Testis (tissue), 3 donors: ENCODE results near the gene CHN2. TPM values are rescaled to one million over a fixed set of nuclear protein-coding genes. Genes with fewer than 3 reads are reported as not detected.

ENCODE experiments used
- DNase-seq: peaks from one replicate; pipeline ENCODE4 v3.0.0-alpha.2; 2019
- H3K27ac ChIP-seq, 2 donors: fragments of 200-600 bp; sonication (generic); one replicate each; pipeline ENCODE4 v1.5.1; 2019
- H3K27me3 ChIP-seq: fragments of 200-600 bp; sonication (generic); one replicate; pipeline ENCODE4 v1.5.1; 2019
- H3K36me3 ChIP-seq: fragments of 200-600 bp; sonication (generic); one replicate; pipeline ENCODE4 v1.5.1; 2017; ENCODE audit warnings: low read depth; ENCODE audit errors: missing control alignments
- H3K4me1 ChIP-seq: fragments of 200-600 bp; sonication (generic); one replicate; pipeline ENCODE4 v1.5.1; 2019
- H3K4me3 ChIP-seq, 2 donors: fragments of 200-600 bp; sonication (generic); one replicate each; pipeline ENCODE4 v1.5.1; 2017 to 2019
- H3K9me3 ChIP-seq: fragments of 200-600 bp; sonication (generic); one replicate; pipeline ENCODE4 v1.5.1; 2017
- POLR2A ChIP-seq: fragments of 450-650 bp; IDR thresholded peaks from one replicate; pipeline ENCODE4 v1.6.1; 2017; ENCODE audit warnings: antibody characterized with exemption, mild to moderate bottlenecking, moderate library complexity
- WGBS, 2 donors: methylation state at CpG; one replicate each; pipeline ENCODE4 v1.1.5; 2018; 5-methylcytosine and 5-hydroxymethylcytosine counted together
- intact Hi-C: fragments of 100-400 bp; cut with DNase I; formaldehyde crosslinking; loops from one replicate; pipeline ENCODE4 v1.15.1; 2023; ENCODE audit warnings: low total_unique reads
- polyA plus RNA-seq: library from polyadenylated mRNA; stranded (reverse); fragments of 350-450 nt; fragmentation: Illumina TruSeq; extraction: RNeasy Lipid Tissue Mini Kit (QIAGEN cat#74804); gene quantifications from one replicate; pipeline ENCODE4 v1.2.3, GENCODE V29; 2014; ENCODE audit warnings: low read depth, low replicate concordance; ENCODE audit not compliant: insufficient read depth
- total RNA-seq, 2 donors: library from RNA; depleted of rRNA; stranded (reverse); fragments of >200 nt; gene quantifications; one replicate each; pipeline ENCODE4 v1.2.3, GENCODE V29; 2016
- TF ChIP-seq, protein P1 (sequence below), 3 experiments: fragments of 450-650 bp in 2 of 3; fragments of 200-600 bp in 1 of 3; sonication (generic) in 1 of 3; IDR thresholded peaks; one replicate each; pipeline ENCODE4 v1.5.1; 2016 to 2019; ENCODE audit warnings: antibody characterized with exemption in 3 of 3, mild to moderate bottlenecking in 2 of 3, moderate library complexity in 1 of 3

Gene CHN2
- total and polyA plus RNA-seq, 3 donors from 2014 or later = 8.6 to 27.4 (median 15.1) TPM

DNA sequence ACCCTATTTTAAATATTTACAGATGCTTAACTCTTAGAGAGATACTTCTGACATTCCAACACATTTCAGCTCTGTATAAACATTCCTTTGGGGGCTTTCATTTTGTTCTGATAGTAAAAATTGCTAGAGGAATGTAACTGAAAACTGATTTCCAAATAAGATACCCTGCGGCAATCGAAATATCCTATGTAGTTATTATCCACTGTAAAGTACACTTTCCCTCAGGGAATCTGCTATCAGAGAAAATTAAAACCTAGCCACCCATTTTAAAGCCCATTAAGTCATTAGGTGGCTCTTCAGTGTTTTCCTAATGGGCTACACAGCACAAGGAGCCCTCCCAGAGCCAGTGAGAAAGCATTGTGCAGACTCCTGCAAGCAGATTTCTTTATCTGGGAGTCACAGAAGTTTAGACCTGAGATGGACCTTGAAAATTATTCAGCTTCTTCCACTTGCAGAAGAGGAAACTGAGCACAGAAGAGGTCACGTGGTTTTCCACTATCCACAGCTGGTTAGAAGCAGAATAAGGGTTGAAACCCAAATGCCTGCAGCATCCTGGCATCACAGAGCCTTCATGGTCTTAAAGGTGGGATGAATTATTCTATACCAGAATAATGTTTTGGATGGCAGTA, 35.7 kb upstream of the CHN2 start:
- Histone ChIP-seq H3K4me1 (no peaks in the 10 kb centered on the region), H3K4me3 (no peak overlapping the region), H3K9me3 (no peaks in the 10 kb centered on the region), H3K36me3 (no peaks in the 10 kb centered on the region), H3K27me3 (no peaks in the 10 kb centered on the region), H3K27ac (no peak overlapping the region)
- intact Hi-C loops = no loop called here
- TF ChIP-seq, protein P1, sequence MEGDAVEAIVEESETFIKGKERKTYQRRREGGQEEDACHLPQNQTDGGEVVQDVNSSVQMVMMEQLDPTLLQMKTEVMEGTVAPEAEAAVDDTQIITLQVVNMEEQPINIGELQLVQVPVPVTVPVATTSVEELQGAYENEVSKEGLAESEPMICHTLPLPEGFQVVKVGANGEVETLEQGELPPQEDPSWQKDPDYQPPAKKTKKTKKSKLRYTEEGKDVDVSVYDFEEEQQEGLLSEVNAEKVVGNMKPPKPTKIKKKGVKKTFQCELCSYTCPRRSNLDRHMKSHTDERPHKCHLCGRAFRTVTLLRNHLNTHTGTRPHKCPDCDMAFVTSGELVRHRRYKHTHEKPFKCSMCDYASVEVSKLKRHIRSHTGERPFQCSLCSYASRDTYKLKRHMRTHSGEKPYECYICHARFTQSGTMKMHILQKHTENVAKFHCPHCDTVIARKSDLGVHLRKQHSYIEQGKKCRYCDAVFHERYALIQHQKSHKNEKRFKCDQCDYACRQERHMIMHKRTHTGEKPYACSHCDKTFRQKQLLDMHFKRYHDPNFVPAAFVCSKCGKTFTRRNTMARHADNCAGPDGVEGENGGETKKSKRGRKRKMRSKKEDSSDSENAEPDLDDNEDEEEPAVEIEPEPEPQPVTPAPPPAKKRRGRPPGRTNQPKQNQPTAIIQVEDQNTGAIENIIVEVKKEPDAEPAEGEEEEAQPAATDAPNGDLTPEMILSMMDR (IDR thresholded peaks at IDR 0.05) = no peak
- TF ChIP-seq POLR2A = no peak
- 69 to 77% methylated on average over 3 of the region's 3 CpGs for WGBS, 2 donors
- no peak for DNase-seq

DNA sequence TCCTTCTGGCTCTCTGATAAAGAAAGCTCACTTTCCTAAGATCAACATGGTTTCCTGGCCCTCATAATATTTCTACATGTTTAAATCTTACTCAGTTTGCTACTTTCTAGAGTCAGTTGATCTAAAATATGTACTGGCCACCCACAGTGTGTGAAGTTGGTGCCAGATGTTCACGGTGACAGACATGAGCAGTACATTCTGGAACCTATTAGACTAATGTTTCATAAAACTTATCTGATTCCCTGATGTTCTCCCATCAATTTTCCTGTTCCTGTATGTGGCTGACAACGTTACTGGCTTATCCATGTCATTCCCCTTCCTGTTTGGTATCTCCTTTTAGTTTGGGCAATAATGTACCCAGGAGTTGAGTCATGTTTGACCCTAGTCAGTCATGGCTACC, 34.5 kb upstream of the CHN2 start:
- Histone ChIP-seq H3K36me3 (no peaks in the 10 kb centered on the region), H3K9me3 (no peaks in the 10 kb centered on the region), H3K4me1 (no peaks in the 10 kb centered on the region), H3K27ac (no peak overlapping the region), H3K27me3 (no peaks in the 10 kb centered on the region), H3K4me3 (no peak overlapping the region)
- WGBS, 2 donors = 46 to 56% methylated on average over 2 of the region's 2 CpGs
- intact Hi-C loops = no loop called here
- DNase-seq = no peak
- TF ChIP-seq, protein P1 (IDR thresholded peaks at IDR 0.05) = no peak
- TF ChIP-seq POLR2A = no peak

DNA sequence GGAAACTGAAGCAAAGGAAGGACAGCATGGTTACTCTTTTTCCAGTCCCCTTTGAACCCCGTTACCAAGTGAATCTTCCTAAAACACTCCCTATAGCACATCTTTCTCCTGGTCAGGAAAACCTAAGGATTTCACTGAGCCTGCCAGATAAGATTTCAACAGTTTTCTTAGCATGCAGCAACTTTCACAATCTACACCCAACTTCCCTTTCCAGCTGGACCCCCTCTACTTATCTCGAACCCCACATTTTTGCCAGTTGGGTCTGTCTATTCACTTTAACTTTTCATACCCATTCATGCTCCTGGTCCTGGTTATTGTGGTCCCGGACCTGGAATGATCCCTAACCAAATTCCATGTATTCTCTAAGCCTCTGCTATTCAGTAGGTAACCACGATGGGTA, 33.3 kb upstream of the CHN2 start:
- TF ChIP-seq, protein P1 (IDR thresholded peaks at IDR 0.05) = no peak
- no peak for TF ChIP-seq POLR2A
- Histone ChIP-seq H3K27ac (no peak overlapping the region), H3K4me3 (no peak overlapping the region), H3K9me3 (no peaks in the 10 kb centered on the region), H3K36me3 (no peaks in the 10 kb centered on the region), H3K4me1 (no peaks in the 10 kb centered on the region), H3K27me3 (no peaks in the 10 kb centered on the region)
- intact Hi-C loops = no loop called here
- DNase-seq = no peak
- 91 to 93% methylated on average over 4 of the region's 4 CpGs for WGBS, 2 donors

DNA sequence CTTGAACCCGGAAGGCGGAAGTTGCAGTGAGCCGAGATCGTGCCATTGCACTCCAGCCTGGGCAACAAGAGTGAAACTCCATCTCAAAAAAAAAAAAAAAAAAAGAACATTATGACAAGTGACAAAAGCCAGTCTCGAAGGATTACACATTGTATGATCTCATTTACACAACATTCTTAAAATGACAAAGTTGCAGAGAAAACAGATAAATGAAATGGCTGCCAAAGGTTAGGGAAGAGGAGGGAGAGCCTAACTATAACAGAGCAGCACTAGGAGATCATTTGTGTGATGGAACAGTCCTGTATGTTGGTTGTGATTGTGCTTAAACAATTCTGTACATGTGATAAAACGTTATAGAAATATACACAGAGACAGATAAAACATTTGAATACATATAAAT, 32.0 kb upstream of the CHN2 start:
- no peak overlapping the region for H3K27ac ChIP-seq
- H3K36me3 ChIP-seq = no peaks in the 10 kb centered on the region
- intact Hi-C loops = no loop called here
- TF ChIP-seq POLR2A = no peak
- TF ChIP-seq, protein P1 (IDR thresholded peaks at IDR 0.05) = no peak
- H3K4me1 ChIP-seq = no peaks in the 10 kb centered on the region
- no peak overlapping the region for H3K4me3 ChIP-seq
- 83 to 84% methylated on average over 6 of the region's 6 CpGs for WGBS, 2 donors
- H3K27me3 ChIP-seq = no peaks in the 10 kb centered on the region
- no peak for DNase-seq
- no peaks in the 10 kb centered on the region for H3K9me3 ChIP-seq

DNA sequence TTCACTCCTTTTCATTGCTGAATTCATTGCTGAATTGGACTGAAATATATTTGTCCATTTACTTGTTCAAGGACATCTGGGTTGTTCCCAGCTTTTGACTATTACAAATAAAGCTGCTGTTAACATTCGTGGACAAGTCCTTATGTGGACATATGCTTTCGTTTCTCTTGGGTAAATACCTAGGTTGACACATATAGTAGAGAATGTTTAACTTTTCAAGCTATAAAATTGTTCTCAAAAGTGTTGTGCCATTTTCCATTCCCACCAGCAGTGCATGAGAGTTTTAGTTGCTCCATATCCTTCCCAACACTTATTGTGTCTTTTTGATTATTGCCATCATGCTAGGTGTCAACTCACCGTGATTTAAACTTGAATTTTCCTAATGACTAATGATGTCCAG, 30.7 kb upstream of the CHN2 start:
- no peaks in the 10 kb centered on the region for H3K27me3 ChIP-seq
- H3K4me1 ChIP-seq = no peaks in the 10 kb centered on the region
- DNase-seq = no peak
- no peaks in the 10 kb centered on the region for H3K9me3 ChIP-seq
- no peak overlapping the region for H3K27ac ChIP-seq
- no peaks in the 10 kb centered on the region for H3K36me3 ChIP-seq
- no peak overlapping the region for H3K4me3 ChIP-seq
- WGBS, 2 donors = 65 to 81% methylated on average over 3 of the region's 3 CpGs
- intact Hi-C loops = no loop called here
- TF ChIP-seq, protein P1 (IDR thresholded peaks at IDR 0.05) = no peak
- TF ChIP-seq POLR2A = no peak
